Keratinocyte (primary cell): ENCODE results near the gene MAP2K5.

Experiments
- CTCF ChIP-seq, 3 experiments: IDR thresholded peaks in 1 of 3; conservative IDR thresholded peaks in 1 of 3; optimal IDR thresholded peaks in 1 of 3; 2 replicates in 2 of 3; 3 replicates in 1 of 3; pipeline versions ENCODE3 to v1.5.1; 2011; ENCODE audit warnings: low read length in 3 of 3, mild to moderate bottlenecking in 3 of 3, moderate library complexity in 2 of 3, control low read depth in 1 of 3, inconsistent platforms in 1 of 3; ENCODE audit not compliant: insufficient read depth in 2 of 3; ENCODE audit errors: extremely low read depth in 1 of 3
- EZH2 ChIP-seq: IDR thresholded peaks from one replicate; pipeline ENCODE4 v1.6.1; 2012; ENCODE audit warnings: inconsistent platforms, mild to moderate bottlenecking, low read length, moderate library complexity

DNA sequence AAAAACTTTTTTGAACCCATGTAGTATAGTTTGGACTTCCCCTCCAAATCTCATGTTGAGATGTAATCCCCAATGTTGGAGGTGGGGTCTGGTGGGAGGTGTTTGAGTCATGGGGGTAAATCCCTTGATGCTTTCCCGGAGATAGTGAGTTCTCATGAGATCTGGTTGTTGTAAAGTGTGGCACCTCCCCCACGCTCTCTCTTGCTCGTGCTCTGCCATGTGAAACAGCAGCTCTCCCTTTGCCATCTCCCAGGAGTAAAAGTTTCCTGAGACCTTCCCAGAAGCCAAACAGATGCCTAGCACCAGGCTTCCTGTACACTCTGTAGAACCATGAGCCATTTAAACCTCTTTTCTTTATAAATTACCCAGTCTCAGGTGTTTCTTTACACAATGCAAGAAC lies 313.3 kb downstream of the MAP2K5 start:
- no peak for TF ChIP-seq CTCF (optimal IDR thresholded peaks at IDR 0.05 in 1 of 3, IDR thresholded peaks at IDR 0.05 in 1 of 3, conservative IDR thresholded peaks at IDR 0.05 in 1 of 3; ENCODE audit: extremely low read depth in 1 of 3, insufficient read depth in 2 of 3, low read length in 3 of 3)
- no peak for TF ChIP-seq EZH2
